NCI-H2196 (cell line): Measurements from ENCODE around the gene HOXA9.

Source experiments
- DNase-seq: peaks from one replicate; lab custom pipeline; 2025; ENCODE audit not compliant: unreplicated experiment; lab: John Stamatoyannopoulos, UW

The HOXA9 gene

GRCh38 chr7:27115221-27116026 lies 49.9 kb downstream of the HOXA9 start:
- DNase-seq, result no peak

GRCh38 chr7:27114881-27115220 lies 50.5 kb downstream of the HOXA9 start:
- no peak for DNase-seq

GRCh38 chr7:27113991-27114769 lies 51.2 kb downstream of the HOXA9 start:
- no peak for DNase-seq

- no peak for DNase-seq
Observed at GRCh38 chr7:27112955-27113949, 52.1 kb downstream of the HOXA9 start.
